GM12864 (cell line): ENCODE measurements around the gene CDH4.

ENCODE experiments used
- DNase-seq: peaks from one replicate; pipeline ENCODE4 v3.0.0-alpha.2; 2011; ENCODE audit warnings: low read depth
- H3K4me3 ChIP-seq: 2 replicates; pipeline ENCODE4 v1.5.1; 2011; ENCODE audit warnings: mild to moderate bottlenecking, low read depth, low read length, control low read depth
- TF ChIP-seq, protein P1 (sequence below): IDR thresholded peaks from 2 replicates; pipeline ENCODE4 v1.5.1; 2011; ENCODE audit warnings: low read depth, mild to moderate bottlenecking, moderate library complexity, low read length, control low read depth, inconsistent platforms; ENCODE audit errors: missing control alignments

The CDH4 gene

DNA sequence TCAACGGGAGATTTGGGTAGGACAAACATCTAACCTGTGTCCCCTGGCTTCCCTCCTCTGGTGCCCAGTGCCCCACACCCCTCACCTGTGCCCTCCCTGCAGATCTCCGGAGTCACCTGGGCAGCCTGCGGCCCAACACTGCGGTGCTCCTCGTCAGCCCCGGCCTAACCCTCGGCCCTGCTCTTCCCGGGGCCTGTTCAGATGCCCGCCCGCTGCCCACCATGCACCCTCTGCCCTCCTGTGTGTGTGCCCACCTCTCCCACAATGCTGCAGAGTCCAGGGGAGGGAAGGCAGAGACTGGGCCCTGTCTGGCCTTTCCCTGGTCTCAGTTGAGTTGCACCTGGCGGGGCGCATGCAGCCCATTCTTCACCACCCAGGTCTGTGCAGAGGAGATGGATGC, 349.3 kb downstream of the CDH4 start:
- TF ChIP-seq, protein P1, sequence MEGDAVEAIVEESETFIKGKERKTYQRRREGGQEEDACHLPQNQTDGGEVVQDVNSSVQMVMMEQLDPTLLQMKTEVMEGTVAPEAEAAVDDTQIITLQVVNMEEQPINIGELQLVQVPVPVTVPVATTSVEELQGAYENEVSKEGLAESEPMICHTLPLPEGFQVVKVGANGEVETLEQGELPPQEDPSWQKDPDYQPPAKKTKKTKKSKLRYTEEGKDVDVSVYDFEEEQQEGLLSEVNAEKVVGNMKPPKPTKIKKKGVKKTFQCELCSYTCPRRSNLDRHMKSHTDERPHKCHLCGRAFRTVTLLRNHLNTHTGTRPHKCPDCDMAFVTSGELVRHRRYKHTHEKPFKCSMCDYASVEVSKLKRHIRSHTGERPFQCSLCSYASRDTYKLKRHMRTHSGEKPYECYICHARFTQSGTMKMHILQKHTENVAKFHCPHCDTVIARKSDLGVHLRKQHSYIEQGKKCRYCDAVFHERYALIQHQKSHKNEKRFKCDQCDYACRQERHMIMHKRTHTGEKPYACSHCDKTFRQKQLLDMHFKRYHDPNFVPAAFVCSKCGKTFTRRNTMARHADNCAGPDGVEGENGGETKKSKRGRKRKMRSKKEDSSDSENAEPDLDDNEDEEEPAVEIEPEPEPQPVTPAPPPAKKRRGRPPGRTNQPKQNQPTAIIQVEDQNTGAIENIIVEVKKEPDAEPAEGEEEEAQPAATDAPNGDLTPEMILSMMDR, result no peak
- no peak overlapping the region for H3K4me3 ChIP-seq
- no peak for DNase-seq

DNA sequence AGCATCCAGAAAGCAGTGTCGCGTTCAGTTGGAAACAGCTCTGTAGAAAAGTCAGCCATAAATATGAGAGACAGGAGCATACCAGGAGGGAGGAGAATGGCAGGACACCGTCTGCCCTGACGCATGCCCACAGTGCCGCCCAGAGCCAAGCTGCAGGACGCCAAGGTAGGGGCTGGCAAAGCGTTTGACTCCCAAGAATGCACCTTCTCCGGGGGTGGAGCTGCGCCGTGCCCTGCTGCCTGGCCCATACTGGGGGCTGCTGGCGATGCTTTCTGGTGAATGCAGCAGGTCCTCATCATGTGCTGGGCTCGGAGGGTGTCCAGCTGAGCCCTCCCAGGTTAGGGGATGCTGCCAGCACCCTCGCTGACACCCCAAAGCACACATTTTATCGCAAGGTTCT, 349.8 kb downstream of the CDH4 start:
- TF ChIP-seq, protein P1, result no peak
- no peak for DNase-seq
- H3K4me3 ChIP-seq, result no peak overlapping the region

DNA sequence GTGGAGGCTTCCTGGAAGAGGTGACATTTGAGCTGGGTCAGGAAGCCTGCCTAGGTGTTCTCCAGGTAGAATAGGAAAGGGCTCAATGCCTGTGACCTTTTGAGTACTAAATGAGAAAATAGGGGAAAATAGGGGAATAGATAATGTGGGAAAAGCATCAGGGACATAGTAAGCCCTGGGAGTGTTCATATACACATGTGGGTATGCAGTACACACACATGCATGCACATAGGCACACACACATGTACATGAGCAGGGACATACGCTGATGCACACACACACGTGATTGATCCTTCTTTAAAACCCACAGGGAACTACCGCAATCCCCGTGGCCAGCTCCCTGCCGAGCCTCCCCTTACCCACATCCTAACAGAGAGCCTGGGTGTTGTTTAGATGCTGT, 351.7 kb downstream of the CDH4 start:
- TF ChIP-seq, protein P1, result no peak
- no peak overlapping the region for H3K4me3 ChIP-seq
- no peak for DNase-seq

DNA sequence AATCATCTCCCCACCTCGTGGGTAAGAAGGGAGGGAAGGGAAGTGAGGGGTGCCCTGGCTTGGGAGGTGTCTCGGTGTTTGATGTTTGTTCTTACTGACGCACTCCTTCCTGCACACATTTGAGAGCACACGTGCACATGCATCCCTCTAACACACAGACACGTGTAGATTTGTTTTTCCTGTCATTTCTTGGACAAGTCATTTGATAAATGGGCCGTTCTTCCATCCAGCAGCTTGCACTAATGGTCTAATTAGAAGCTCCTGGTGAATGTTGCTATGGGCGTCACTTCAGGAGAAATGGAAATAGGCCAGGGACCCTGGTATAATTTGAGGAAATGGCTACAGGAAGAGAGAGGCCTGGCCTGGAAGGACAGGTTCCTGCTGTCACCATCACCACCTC, 352.5 kb downstream of the CDH4 start:
- no peak for DNase-seq
- TF ChIP-seq, protein P1, result no peak
- H3K4me3 ChIP-seq, result no peak overlapping the region

DNA sequence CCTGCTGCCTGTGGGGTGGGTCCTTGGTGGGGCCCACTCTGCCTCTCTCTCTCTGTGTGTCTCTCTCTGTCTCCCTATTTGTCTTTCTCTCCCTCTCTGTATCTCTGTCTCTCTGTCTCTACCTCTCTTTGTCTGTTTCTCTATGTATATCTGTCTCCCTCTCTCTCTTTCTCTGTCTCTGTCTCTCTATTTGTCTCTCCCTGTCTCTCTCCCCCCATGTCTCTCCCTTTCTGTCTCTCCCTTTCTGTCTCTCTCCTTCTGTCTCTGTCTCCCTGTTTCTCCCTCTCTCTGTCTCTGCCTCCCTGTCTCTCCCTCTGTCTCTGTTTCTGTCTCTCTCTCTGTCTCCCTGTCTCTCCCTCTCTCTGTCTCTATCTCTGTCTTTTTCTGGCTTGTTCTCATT, 353.2 kb downstream of the CDH4 start:
- H3K4me3 ChIP-seq, result no peak overlapping the region
- TF ChIP-seq, protein P1, result no peak
- DNase-seq, result no peak

DNA sequence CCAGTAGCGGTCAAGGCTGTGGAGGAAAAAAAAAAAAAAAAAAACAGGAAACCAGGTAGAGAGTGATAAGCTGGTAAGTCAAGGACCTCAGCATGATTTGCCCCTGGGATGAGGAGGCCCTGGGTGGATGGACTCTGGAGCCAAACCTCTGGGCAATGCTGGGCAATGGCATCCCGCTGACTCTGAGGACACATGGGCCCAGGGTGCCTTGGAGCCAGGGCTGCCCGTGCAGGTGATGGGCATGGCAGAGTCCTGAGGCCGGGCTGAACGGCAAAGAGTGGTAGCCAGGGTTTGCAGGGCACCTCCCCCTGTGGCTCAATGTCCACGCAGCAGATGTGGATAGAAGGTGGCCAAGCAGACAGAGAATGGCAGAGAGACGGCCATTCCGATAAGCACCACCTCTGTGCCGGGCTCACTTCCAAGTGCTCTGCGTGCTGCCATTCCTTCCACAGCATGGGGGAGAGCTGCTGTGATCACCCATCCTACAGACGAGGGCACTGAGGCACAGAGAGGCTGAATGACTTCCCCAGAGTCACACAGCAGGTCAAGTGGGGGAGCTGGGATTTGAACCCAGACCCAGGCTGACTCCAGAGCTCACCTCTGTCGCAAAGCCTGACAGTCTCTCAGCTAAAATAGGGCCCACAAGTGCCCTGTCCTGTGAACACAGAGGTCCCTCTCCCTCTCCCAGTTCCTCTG, 353.9 kb downstream of the CDH4 start:
- no peak for DNase-seq
- H3K4me3 ChIP-seq, result no peak overlapping the region
- TF ChIP-seq, protein P1, result no peak

DNA sequence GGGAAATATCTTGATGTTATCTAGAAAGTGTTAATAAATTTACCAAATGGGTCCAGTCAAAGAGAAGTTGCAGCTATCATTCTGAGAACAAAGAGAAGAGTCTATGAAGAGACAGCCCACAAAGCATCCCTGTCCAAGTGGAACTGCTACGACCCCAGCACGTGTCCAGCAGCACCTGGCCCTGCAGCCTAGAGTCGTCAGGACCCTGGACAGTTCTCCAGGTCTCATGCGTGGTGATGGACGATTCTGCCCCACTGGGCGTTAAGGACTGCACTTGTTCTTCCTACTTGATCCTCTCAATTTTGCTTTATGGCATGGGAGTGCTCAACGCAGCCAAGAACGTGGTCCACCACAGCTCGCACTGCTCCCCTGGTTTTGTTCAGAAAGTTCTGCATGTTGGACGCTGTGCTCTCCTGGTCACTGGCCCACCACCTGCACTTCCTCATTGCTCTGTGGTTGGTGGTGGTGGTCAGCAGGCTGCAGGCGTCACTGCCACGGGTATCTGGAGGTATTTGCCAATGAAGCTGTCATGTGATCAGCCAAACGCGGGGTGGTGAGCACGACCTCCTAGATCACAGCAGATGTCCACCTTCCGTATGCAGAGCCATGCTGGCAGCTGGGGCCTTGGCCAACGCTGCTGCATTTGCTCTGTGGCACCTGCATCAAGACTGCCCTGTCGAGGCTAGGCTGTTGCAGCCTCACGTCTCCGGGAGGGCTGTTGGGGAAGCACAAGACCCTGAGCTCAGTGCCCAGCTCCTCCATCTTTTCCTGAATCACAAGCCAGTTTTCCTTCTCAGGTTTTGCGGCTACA, 356.4 kb downstream of the CDH4 start:
- no peak for DNase-seq
- TF ChIP-seq, protein P1, result no peak

More for the DNA sequence above, 356.4 kb downstream of the CDH4 start:
- no peak overlapping the region for H3K4me3 ChIP-seq
